ENCODE measurements around the gene SLC38A6.

The SLC38A6 gene

GRCh38 chr14:60946773-60947172 lies 34.3 kb upstream of the SLC38A6 start:
- no peak for TF ChIP-seq CTCF (conservative IDR thresholded peaks at IDR 0.05; ENCODE audit: low read depth, low read length)
- no peak overlapping the region for H3K4me3 ChIP-seq (ENCODE audit: low read depth, low read length)
- no peak for DNase-seq (ENCODE audit: low read depth)

- no peak overlapping the region for H3K4me3 ChIP-seq (ENCODE audit: low read depth, low read length)
- no peak for TF ChIP-seq CTCF (conservative IDR thresholded peaks at IDR 0.05; ENCODE audit: low read depth, low read length)
- DNase-seq (ENCODE audit: low read depth) = peak; percentile 7
Measured at GRCh38 chr14:60951776-60952435, 29.1 kb upstream of the SLC38A6 start.

- no peak for DNase-seq (ENCODE audit: low read depth)
- no peak overlapping the region for H3K4me3 ChIP-seq (ENCODE audit: low read depth, low read length)
- no peak for TF ChIP-seq CTCF (conservative IDR thresholded peaks at IDR 0.05; ENCODE audit: low read depth, low read length)
Measured at GRCh38 chr14:60956202-60956601, 24.8 kb upstream of the SLC38A6 start.

- no peak for TF ChIP-seq CTCF (conservative IDR thresholded peaks at IDR 0.05; ENCODE audit: low read depth, low read length)
- no peak for DNase-seq (ENCODE audit: low read depth)
- H3K4me3 ChIP-seq (ENCODE audit: low read depth, low read length) = no peak overlapping the region
Measured at GRCh38 chr14:60956632-60957031, 24.4 kb upstream of the SLC38A6 start.

- TF ChIP-seq CTCF (conservative IDR thresholded peaks at IDR 0.05; ENCODE audit: low read depth, low read length) = no peak
- peak; percentile 6 for DNase-seq (ENCODE audit: low read depth)
- H3K4me3 ChIP-seq (ENCODE audit: low read depth, low read length) = no peak overlapping the region
Measured at GRCh38 chr14:60958146-60958545, 22.9 kb upstream of the SLC38A6 start.

- no peak overlapping the region for H3K4me3 ChIP-seq (ENCODE audit: low read depth, low read length)
- DNase-seq (ENCODE audit: low read depth) = no peak
- no peak for TF ChIP-seq CTCF (conservative IDR thresholded peaks at IDR 0.05; ENCODE audit: low read depth, low read length)
Measured at GRCh38 chr14:60963761-60964160, 17.3 kb upstream of the SLC38A6 start.

GRCh38 chr14:60964904-60965303 lies 16.1 kb upstream of the SLC38A6 start:
- H3K4me3 ChIP-seq (ENCODE audit: low read depth, low read length) = no peak overlapping the region
- DNase-seq (ENCODE audit: low read depth) = no peak
- TF ChIP-seq CTCF (conservative IDR thresholded peaks at IDR 0.05; ENCODE audit: low read depth, low read length) = no peak

All from choroid plexus epithelial cell (primary cell).